Stimulated activated CD8-positive, alpha-beta memory T cell treated with anti-CD3 and anti-CD28 coated beads, Interleukin-2, amount 100 ng/mL, for 1 hour (primary cell): Measurements from ENCODE around the gene ELANE.
A peak's percentile ranks its signal among the peaks of the same experiment; 100 is the strongest.
"Not testable (repeated sequence)": the region's sequence is repeated elsewhere in the genome, so short reads cannot be mapped to it uniquely, and the experiment has no call there.

Experiments
- DNase-seq, 2 donors: peaks; one replicate each; pipeline ENCODE4 v3.0.0-alpha.2; 2020; ENCODE audit warnings: low read depth in 2 of 2

ELANE gene

DNA sequence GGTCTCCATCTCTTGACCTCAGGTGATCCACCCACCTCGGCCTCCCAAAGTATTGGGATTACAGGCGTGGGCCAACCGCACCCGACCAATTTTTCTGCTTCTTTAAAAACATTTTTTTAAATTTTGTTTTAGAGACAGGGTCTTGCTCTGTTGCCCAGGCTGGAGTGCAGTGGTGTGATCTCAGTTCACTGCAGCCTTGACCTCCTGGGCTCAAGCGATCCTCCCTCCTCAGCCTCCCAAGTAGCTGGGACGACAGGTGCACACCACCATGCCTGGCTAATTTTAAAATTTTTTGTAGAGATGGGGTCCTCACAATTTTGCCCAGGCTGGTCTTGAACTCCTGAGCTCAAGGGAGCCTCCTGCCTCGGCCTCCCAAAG is 9.3 kb upstream of the ELANE start:
- DNase-seq = not testable (repeated sequence)

DNA sequence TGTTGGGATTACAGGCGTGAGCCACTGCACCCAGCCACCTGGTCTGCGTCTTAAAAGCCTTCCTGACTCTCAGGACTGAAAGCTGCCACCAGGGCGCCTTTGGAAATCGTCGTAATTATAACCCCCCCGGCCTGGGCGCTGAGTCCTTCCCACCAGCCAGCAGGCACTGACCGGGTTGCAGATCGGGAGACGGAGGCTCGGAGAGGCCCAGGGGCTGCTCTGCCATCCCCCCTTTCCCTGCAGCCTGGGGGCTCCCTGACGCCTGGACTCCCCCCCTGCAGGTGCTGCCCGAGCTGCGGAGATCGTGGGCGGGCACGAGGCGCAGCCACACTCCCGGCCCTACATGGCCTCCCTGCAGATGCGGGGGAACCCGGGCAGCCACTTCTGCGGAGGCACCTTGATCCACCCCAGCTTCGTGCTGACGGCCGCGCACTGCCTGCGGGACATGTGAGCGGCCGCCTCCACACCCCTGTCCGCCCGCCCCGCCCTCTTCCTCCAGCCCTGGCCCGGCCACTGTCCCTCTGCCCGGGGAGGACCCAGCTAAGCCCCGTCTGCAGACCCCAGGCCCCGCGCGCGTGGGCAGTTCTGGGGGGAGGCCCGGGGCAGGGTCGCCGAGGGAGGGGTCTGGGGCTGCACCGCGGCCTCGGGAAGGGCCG is 8.8 kb upstream of the ELANE start:
- no peak for DNase-seq

DNA sequence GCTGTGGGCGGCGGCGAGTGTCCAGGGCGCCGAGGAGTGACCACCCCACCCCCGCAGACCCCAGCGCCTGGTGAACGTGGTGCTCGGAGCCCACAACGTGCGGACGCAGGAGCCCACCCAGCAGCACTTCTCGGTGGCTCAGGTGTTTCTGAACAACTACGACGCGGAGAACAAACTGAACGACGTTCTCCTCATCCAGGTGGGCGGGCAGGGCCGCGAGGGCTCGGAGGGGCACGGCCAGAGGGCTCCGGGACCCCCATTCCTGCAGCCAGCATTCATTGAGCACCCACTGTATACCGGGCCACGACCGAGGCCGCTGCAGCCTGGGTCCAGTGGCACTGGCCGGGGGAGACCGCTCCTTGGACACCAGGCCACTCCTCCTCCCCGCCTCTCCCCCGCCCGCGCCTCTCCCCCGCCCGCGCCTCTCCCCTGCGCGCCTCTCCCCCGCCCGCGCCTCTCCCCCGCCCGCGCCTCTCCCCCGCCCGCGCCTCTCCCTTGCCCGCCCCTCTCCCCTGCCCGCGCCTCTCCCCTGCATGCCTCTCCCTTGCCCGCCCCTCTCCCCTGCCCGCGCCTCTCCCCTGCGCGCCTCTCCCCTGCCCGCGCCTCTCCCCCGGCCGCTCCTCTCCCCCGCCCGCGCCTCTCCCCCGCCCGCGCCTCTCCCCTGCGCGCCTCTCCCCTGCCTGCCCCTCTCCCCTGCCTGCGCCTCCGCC is 8.1 kb upstream of the ELANE start:
- no peak for DNase-seq

DNA sequence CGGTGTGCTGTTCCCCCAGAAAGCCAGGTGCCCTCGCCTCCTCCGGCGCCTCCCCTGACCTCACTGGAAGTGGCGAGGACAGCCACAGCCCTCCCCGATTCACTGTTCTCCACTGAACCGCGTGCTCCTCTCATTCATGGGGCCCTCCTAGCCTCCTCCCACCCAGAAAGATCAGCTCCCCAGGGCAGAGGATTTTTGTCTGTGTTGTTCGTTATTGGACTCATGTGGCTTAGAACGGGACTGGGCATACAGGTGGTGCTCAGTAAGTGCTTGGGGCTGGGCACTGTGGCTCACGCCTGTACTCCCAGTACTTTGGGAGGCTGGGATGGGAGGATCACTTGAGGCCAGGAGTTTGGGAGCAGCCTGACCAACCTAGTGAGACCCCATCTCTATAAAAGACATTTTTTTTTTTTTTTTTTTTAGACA is 7.5 kb upstream of the ELANE start:
- DNase-seq = no peak

DNA sequence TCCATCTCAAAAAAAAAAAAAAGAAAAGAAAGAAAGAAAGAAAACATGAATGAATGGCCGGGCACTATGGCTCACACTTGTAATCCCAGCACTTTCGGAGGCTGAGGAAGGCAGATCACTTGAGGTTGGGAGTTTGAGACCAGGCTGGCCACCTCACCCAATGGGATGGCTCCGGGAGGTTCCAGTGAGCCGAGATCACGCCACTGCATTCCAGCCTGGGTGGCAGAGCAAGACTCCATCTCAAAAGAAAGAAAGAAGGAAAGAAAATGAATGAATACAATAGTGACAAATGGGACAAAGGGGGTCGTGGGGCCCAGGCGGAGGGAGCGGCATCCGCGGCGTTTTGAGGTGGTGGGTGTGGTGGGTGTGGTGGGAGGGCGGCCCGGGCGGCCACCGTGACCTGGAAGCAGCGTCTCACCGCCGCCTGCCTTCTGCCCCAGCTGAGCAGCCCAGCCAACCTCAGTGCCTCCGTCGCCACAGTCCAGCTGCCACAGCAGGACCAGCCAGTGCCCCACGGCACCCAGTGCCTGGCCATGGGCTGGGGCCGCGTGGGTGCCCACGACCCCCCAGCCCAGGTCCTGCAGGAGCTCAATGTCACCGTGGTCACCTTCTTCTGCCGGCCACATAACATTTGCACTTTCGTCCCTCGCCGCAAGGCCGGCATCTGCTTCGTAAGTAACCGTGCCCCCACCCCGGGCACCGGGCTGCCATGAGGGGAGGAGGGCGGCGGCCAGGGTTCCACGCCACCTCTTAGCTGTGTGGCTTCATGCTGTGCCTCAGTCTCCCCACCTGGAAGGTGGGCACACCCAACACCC is 6.2 kb upstream of the ELANE start:
- DNase-seq = no peak

DNA sequence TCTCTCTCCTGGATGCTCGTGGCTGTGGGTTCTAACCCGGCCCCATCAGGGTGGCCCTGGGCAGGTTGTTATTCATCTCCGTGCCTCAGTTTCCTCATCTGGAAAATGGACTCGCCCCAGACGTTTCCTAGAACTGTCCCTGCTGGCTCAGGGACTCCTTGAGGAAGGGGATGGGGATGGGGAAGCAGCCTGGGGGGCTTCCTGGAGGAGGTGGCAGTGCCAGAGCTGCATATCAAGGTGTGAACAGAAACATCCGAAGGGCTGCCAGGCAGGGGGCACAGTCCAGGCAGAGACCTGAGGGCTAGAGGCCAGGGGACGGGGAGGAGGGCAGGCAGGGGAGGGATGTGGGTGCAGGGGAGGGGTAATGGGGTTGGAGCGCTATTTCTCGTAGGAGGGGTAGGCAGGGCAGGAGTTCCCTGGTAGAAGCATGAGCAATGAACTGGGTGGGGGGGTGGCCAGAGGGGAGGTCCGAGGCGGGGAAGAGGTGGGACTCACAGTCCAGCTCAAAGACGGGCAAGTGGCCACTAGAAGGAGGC is 3.6 kb upstream of the ELANE start:
- no peak for DNase-seq

DNA sequence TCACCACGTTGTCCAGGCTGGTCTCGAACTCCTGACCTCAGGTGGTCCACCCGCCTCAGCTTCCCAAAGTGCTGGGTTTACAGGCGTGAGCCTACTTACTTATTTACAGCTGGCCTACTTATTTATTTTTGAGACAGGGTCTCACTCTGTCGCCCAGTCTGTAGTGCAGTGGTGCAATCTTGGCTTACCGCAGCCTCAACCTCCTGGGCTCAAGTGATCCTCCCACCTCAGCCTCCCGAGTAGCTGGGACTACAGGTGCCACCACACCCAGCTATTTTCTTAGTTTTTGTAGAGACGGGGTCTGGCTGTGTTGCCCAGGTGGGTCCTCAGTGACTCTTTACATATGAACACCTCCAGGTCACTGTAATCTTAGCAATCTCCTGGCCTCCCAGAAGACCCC is 2.9 kb upstream of the ELANE start:
- not testable (repeated sequence) for DNase-seq

DNA sequence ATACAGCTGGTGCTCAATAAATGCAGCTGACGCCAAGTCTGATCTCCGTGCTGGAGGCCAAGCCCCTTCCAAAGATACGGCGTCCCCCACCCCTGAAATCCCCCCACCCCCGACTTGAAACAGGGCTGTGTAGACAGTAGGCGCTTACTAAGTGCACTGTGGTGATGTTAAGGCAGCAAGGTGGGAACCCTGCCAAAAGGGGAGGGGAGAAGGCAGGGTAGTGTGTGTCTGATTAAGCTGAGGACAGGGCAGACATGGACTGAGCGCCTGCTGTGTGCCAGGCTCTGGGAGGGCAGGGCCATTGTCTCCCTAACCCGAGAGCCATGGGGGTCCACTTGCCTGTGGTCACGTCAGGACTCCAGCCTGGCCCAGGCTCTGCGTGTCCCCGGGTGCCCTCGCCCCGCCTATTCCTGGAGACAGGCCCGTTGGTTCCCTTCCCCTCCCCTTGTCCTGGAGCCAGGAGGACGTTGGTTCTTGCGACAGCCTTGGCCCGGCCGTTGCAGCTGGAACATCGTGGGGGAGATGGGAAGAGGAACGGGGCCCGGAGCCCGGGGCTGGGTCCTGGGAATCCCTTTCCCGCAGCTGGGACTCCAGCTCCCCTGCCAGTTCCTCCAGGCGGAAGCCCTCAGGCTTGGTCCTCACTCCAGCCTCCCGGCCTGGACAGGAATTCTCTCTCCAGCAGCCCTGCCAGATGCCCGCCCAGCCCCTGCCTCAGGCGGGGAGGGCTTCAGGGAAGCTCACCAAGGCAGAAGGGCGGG is 1.7 kb upstream of the ELANE start:
- DNase-seq = no peak

DNA sequence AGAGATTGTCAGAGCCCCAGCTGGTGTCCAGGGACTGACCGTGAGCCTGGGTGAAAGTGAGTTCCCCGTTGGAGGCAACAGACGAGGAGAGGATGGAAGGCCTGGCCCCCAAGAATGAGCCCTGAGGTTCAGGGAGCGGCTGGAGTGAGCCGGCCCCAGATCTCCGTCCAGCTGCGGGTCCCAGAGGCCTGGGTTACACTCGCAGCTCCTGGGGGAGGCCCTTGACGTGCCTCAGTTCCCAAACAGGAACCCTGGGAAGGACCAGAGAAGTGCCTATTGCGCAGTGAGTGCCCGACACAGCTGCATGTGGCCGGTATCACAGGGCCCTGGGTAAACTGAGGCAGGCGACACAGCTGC is 1.1 kb upstream of the ELANE start:
- DNase-seq = no peak

DNA sequence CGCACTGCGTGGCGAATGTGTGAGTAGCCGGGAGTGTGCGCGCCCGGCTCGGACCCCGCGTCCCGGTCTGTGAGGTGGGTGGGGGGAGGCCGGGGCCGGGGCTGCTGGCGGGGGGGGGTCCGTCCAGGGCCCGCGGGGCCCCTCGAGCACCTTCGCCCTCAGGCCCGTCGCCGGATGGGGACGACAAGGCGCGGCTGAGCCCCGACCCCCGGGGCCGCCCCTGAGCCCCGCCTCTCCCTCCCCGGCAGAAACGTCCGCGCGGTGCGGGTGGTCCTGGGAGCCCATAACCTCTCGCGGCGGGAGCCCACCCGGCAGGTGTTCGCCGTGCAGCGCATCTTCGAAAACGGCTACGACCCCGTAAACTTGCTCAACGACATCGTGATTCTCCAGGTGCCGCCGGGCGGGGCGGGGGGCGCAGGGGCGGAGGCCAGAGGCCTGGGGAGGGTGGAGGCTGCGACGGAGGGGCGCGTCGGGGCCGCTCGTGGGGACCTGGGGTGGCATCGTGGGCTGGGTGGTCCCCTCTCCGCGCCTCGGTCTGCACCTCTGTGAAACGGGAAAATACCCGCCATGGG is 997 bp downstream of the ELANE start:
- DNase-seq = no peak

DNA sequence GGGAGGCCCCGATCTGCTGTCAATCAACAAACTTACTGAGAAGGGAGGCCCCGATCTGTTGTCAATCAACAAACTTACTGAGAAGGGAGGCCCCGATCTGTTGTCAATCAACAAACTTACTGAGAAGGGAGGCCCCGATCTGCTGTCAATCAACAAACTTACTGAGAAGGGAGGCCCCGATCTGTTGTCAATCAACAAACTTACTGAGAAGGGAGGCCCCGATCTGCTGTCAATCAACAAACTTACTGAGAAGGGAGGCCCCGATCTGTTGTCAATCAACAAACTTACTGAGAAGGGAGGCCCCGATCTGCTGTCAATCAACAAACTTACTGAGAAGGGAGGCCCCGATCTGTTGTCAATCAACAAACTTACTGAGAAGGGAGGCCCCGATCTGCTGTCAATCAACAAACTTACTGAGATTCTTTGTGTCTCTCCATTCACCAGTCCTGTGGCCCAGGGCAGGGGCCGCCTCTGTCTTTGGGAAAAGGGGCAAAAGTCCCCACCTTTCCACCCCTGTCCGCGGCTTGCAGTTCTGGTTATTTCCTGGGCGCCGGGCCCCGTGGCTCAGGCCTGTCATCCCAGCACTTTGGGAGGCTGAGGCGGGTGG is 1.6 kb downstream of the ELANE start:
- DNase-seq = not testable (repeated sequence)

DNA sequence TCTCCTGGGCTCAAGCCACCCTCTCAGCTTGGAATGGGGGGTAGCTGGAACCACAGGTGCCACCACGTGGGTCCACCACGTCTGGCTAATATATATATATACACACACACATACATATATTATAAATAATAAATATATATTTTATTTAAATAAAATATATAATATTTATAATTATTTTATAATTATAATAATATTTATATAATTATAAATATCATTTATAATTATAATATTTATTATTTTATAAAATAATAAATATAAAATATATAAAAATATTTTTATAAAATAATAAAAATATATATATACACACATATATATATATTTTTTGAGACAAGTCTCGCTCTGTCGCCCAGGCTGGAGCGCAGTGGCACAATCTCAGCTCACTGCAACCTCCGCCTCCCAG is 2.4 kb downstream of the ELANE start:
- DNase-seq = no peak

DNA sequence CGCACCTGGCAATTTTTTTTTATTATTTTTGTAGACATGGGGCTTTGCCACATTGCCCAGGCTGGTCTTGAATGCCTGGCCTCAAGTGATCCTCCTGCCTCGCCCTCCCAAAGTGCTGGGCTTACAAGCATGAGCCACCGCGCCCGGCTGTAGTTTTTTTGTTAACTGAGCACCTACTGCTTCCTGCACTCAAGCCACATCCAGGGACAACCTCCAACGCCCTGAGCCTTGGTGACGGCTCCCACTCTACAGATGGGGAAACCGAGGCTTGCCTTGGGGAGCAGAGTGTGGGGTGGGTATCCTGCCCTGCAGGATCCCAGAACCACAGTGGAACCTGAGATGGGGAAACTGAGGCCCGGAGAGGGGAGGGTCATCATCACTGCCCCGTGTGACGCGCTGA is 3.0 kb downstream of the ELANE start:
- DNase-seq = no peak

DNA sequence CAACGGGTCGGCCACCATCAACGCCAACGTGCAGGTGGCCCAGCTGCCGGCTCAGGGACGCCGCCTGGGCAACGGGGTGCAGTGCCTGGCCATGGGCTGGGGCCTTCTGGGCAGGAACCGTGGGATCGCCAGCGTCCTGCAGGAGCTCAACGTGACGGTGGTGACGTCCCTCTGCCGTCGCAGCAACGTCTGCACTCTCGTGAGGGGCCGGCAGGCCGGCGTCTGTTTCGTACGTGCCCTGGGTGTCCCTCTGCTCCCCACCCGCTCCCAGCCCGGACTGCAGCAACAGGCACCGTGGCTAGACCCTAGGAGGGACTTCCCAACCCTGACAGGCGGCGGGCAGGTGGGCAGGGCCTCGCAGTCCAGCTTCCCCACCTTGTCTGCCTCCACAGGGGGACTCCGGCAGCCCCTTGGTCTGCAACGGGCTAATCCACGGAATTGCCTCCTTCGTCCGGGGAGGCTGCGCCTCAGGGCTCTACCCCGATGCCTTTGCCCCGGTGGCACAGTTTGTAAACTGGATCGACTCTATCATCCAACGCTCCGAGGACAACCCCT is 3.5 kb downstream of the ELANE start:
- no peak for DNase-seq

DNA sequence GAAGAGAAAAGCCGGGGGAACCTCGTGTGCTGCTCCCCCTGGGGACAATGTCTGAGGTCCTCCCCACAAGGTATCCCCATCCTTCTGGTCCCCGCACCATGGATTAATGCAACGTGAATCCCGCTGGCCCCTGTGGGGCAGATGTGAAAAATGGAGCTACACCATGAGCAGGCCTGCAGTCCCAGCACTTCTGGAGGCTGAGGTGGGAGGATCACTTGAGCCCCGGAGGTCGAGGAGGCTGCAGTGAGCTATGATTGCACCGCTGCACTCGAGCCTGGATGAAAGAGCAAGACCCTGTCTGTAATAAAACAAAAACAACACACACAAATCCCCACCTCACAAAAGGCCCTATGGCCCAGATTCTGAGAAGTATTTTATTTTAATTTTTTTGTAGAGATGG is 6.2 kb downstream of the ELANE start:
- no peak for DNase-seq

DNA sequence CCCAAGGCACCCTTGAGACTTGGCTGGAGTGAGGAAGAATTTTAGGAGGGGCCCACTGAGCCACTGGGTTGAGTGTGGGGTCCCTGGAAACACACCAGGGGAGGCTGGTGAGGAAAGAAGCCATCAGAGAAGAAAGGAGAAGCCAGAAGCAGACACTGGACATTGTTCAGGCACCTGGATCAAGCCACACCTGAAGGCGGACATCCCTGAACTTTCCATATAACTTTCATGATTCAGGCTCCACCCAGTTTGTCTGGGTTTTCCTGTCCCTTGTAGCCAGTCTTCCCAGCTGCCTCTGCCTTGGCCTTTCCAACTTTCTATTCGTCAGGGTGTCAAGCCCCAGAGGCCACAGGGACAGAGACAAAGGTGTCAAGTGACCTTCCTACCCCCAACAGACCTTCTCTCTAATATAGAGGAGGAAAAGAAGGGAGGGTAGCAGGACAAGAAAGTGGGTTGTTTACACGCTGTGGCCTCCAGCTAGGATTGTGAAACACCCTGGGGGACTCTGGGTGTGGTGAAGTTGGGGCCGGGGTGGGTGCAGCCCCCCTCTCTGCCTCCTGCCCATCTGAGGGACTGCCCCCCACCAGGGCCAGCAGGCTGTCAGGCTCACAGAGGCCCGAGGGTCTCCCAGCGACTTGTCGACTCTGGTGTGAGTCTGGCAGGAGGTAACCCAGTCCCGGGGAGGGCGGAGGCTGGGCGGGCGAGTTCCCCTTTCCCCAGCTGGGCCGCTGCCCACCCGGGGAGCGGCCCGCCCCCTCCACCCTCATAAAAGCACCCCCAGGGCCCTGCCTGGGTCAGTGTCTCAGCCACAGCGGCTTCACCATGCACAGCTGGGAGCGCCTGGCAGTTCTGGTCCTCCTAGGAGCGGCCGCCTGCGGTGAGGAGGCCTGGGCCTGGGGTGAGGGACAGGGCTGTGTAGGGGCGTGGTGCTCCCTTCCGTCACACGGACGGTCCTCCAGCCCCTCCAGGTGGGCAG is 7.1 kb downstream of the ELANE start, which contains the start of gene CFD:
Gene CFD (plus strand): TSS at position 797 of the 976 bp plus-strand sequence. CDS start 26 bp downstream, at position 823.
- DNase-seq = no peak

DNA sequence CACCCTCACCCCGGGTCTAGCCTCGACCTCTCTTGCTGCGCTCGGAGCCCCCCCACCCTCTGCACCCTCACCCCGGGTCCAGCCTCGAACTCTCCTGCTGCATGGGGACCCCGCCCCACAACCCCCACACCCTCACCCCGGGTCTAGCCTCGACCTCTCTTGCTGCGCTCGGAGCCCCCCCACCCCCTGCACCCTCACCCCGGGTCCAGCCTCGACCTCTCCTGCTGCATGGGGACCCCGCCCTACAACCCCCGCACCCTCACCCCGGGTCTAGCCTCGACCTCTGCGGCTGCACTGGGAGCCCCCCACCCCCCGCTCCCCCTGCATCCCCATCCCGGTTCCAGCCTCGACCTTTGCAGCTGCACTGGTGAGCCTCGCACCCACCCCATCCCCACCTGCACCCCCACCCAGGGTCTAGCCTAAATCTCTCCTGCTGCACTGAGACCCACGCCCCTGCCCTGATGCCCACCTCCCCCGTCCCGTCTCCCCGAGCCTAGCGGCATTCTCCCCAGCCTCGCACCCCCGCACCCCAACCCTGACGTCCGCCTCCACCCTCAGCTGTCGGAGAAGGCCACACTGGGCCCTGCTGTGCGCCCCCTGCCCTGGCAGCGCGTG is 9.1 kb downstream of the ELANE start:
- no peak for DNase-seq

DNA sequence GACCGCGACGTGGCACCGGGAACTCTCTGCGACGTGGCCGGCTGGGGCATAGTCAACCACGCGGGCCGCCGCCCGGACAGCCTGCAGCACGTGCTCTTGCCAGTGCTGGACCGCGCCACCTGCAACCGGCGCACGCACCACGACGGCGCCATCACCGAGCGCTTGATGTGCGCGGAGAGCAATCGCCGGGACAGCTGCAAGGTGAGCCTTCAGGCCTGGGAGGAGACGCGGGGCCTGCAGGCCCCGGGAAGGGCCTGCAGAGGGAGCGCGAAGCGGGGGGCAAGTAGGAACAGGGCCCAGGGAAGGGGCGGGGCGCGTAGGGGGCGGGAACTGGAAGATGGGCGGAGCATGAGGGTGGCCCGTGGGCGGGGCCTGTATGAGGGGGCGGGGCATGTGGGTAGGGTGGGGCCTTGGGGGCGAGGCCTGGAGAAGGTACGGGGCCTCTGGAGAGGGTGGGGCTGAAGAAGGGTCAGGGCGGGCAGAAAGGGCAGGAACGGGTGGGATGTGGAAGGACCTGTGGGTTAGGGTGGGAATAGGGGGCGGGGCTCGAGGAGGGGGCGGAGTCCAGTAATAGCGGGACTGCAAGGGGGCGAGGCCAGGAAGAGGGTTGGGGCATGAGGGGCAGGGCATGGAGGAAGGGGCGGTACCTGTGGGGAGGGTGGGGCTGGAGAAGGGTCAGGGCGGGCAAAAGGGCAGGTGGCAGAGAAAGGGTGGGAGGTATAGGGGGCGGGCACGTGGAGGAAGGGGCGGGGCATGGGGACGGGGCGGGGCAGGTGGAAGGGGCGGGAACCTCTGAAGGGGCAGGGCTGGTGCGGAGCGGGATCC is 9.9 kb downstream of the ELANE start:
- DNase-seq = peak; percentile 33 to 51
